Gastroesophageal sphincter (tissue), 4 donors: Measurements from ENCODE around the gene FBRSL1. TPM values are rescaled to one million over a fixed set of nuclear protein-coding genes. Genes with fewer than 3 reads are reported as not detected.

Experiments used
- ATAC-seq: fragments of 150-250 bp; one replicate; pipeline ENCODE4 v1.9.1; 2016; ENCODE audit warnings: mild to moderate bottlenecking, moderate library complexity
- H3K27ac ChIP-seq, 4 donors: fragments of 200-600 bp; sonication (generic) in 3 of 4; 1 replicate in 3 of 4; 2 replicates in 1 of 4; pipeline ENCODE4 v1.5.1; 2016 to 2019
- H3K27me3 ChIP-seq: fragments of 200-600 bp; sonication (generic); one replicate; pipeline ENCODE4 v1.5.1; 2019
- H3K36me3 ChIP-seq, 2 donors: fragments of 200-600 bp; sonication (generic); one replicate each; pipeline ENCODE4 v1.5.1; 2019; ENCODE audit warnings: control low read depth in 1 of 2
- H3K4me1 ChIP-seq, 3 donors: fragments of 200-600 bp; sonication (generic); 1 replicate in 2 of 3; 2 replicates in 1 of 3; pipeline ENCODE4 v1.5.1; 2016 to 2019; ENCODE audit warnings: control low read depth in 2 of 3
- H3K4me3 ChIP-seq, 2 donors: fragments of 200-600 bp; sonication (generic); one replicate each; pipeline ENCODE4 v1.5.1; 2019; ENCODE audit warnings: mild to moderate bottlenecking in 1 of 2, moderate library complexity in 1 of 2
- H3K9me3 ChIP-seq, 3 donors: fragments of 200-600 bp; sonication (generic); one replicate each; pipeline ENCODE4 v1.5.1; 2017 to 2019; ENCODE audit warnings: control low read depth in 2 of 3
- CTCF ChIP-seq, 4 experiments: fragments of 200-600 bp in 2 of 4; fragments of 450-650 bp in 2 of 4; sonication (generic) in 1 of 4; IDR thresholded peaks; one replicate each; pipeline ENCODE4 v1.5.1; 2017 to 2019; ENCODE audit warnings: antibody characterized with exemption in 4 of 4, mild to moderate bottlenecking in 2 of 4, moderate library complexity in 2 of 4
- EP300 ChIP-seq: sonication (generic); formaldehyde crosslinking; IDR thresholded peaks from one replicate; pipeline ENCODE4 v1.6.1; 2017; ENCODE audit warnings: antibody characterized with exemption, mild to moderate bottlenecking
- POLR2A ChIP-seq, 2 donors: fragments of 450-650 bp; IDR thresholded peaks; one replicate each; pipeline ENCODE4 v1.6.1; 2017; ENCODE audit warnings: antibody characterized with exemption in 2 of 2, mild to moderate bottlenecking in 2 of 2, moderate library complexity in 1 of 2
- POLR2AphosphoS5 ChIP-seq: sonication (generic); formaldehyde crosslinking; IDR thresholded peaks from one replicate; pipeline ENCODE4 v1.6.1; 2017; ENCODE audit warnings: antibody characterized with exemption
- WGBS, 2 donors: methylation state at CpG; one replicate each; pipeline ENCODE4 v1.1.5; 2018; ENCODE audit warnings: low coverage in 1 of 2; 5-methylcytosine and 5-hydroxymethylcytosine counted together
- total RNA-seq, 4 donors: library from RNA; depleted of rRNA; stranded (reverse); fragments of >200 nt; gene quantifications; one replicate each; pipeline ENCODE4 v1.1.0, GENCODE V29; 2016

FBRSL1 gene
- total RNA-seq, 4 donors from 2014 or later: 8.5 to 24.7 (median 15.5) TPM

DNA sequence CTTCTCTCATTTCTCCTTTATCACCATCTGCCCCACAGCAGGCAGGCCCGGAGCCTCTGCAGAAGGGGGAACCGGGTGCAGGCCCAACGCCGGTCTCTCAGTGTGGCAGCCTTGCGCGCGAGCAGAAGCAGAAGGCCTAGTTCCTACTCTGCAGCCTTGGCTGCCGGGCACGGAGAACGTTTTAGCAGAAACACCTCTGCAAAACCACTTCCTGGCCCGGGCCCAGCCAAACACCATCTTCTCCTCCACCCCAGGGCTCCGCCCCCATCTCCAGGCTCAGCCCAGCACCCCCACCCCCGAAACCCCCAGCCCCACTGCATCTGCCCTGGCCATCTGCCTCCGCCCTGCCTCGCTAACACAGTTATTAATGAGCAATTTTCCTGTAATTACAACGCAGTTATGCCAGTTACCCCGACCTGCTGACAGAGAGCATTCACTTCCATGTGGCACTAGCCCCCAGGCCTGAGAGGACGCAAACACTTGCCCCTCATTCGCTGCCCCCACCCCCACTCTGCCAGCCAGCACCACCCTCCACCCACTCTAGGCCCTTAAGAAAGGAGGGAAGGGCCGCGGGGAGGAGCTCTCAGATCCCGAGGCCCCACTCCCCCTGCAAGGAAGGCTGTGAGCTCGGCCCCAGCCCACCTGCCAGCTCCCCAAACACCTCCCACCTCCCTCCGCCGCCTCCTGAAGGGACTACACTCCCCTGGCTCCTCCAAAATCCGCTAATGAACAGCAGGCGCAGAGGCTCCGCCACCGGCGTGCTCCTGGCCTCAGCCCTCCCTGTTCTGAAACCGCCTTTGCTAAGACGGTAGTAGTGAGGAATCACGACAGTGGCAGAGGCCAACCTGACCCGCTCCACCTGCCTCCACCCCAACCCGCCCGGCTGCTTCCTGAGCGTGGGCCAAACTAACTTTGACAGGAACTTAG is 44.7 kb upstream of the FBRSL1 start:
- H3K4me3 ChIP-seq: peak overlapping the region in 1 of 2 donors; percentile 34
- no peaks in the 10 kb centered on the region for H3K9me3 ChIP-seq
- no peak for TF ChIP-seq EP300
- TF ChIP-seq CTCF (IDR thresholded peaks at IDR 0.05): no peak
- no peak for TF ChIP-seq POLR2AphosphoS5
- TF ChIP-seq POLR2A (IDR thresholded peaks at IDR 0.05): no peak
- H3K4me1 ChIP-seq: peaks cover 0 to 2% (median 0%) of the 10 kb centered on the region in 3 donors
- 63 to 100% methylated on average over 1 to 4 of the region's 37 CpGs for WGBS, 2 donors
- peaks cover 47% of the 10 kb centered on the region for H3K27me3 ChIP-seq
- H3K27ac ChIP-seq: peak overlapping the region in 3 of 4 donors; percentile 24 to 69 (median 35)
- no peaks in the 10 kb centered on the region for H3K36me3 ChIP-seq
- no peak for ATAC-seq

DNA sequence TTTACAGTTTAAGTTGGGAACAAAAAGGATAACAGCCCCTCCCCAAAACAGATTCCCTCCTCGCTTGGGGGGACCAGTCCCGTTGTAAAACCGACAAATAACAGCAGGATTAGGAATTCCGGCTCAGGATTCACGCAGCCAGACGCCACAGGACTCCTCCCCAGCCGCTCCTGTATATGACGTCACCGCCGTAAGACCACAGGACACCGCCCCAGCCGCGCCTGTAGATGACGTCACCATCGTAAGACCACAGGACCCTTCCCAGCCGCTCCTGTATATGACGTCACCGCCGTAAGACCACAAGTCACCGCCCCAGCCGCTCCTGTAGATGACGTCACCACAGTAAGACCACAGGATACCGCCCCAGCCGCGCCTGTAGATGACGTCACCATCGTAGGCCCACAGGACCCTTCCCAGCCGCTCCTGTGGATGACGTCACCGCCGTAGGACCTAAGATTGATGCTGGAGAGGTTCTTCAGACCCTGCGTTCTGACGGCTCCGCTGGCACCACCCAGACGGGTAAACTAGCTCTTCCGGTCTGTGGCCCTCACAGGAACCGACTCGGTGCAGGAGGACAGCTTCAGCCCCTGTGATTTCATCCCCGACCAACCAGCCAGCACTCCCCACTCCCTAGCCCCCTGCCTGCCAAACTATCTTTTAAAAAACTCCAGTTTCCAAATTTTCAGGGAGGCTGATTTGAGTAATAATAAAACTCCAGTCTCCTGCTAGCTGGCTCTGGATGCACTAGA is 43.9 kb upstream of the FBRSL1 start:
- Histone ChIP-seq H3K9me3 (no peaks in the 10 kb centered on the region), H3K4me3 (peak overlapping the region in 1 of 2 donors; percentile 34), H3K27me3 (peaks cover 55% of the 10 kb centered on the region), H3K27ac (peak overlapping the region in 3 of 4 donors; percentile 24 to 69 (median 35)), H3K36me3 (no peaks in the 10 kb centered on the region), H3K4me1 (peaks cover 0 to 10% (median 0%) of the 10 kb centered on the region in 3 donors)
- TF ChIP-seq EP300 (no peak), CTCF (IDR thresholded peaks at IDR 0.05) (no peak), POLR2A (IDR thresholded peaks at IDR 0.05) (no peak), POLR2AphosphoS5 (no peak)
- WGBS, 2 donors: 67% methylated on average over 14 of the region's 39 CpGs; no CpG with 5 or more reads in 1 of the 2 donors
- ATAC-seq: no peak

DNA sequence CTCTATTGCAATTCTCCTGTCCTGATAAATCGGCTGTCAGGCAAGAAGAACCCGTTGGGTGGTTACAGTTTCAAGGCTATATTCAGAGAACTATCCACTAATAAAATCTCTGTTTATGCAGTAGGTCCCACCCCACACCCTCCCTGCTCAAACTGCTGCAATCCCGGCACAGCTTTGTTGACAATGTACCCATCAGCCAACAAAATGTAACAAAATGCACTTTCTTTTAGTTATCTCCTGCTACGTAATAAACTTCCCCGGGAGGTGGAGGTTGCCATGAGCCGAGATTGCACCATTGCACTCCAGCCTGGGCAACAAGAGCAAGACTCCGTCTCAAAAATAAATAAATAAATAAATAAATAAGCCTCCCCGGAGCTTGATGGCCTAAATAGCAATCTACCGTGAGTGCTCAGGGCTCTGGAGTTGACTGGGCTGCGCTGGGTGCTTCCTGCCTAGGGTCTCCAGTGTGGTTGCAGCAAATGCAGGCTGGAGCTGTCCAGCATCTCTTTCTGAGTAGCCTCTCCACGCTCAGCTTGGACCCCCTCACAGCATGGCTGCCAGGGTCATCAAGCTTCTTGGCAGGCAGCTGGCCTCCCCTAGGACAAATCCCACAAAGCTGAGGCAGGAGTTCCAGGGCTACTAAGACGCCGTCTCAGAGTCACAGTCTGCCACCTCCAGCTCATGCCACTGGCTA is 43.2 kb upstream of the FBRSL1 start:
- peaks cover 56% of the 10 kb centered on the region for H3K27me3 ChIP-seq
- H3K27ac ChIP-seq: peak overlapping the region in 2 of 4 donors; percentile 20 to 69
- WGBS, 2 donors: 85 to 96% methylated on average over 5 to 13 of the region's 13 CpGs

DNA sequence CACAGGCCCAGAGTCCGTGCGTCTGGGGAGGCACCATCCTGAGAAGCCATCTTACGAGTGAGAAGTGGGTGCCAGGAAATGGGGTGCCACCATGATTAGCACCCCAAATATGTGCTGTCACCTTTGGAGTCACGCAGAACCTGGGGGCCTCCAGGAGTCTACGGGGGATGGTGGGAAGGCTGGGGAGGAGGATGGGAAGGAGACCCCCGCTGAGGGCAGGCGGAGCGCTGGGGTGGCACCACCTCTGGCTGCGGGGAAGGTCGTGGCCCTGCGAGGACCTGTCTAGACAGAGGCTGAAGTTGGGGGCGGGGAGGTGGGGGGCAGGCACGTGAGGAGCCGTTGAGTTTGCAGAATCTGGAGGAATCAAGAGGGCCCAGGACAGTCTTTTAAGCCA is 42.6 kb upstream of the FBRSL1 start:
- peaks cover 0 to 10% (median 0%) of the 10 kb centered on the region in 3 donors for H3K4me1 ChIP-seq
- TF ChIP-seq POLR2AphosphoS5 (no peak), POLR2A (IDR thresholded peaks at IDR 0.05) (no peak), CTCF (IDR thresholded peaks at IDR 0.05) (no peak), EP300 (no peak)
- H3K27ac ChIP-seq: no peak overlapping the region
- H3K9me3 ChIP-seq: no peaks in the 10 kb centered on the region
- H3K4me3 ChIP-seq: no peak overlapping the region
- no peaks in the 10 kb centered on the region for H3K36me3 ChIP-seq
- ATAC-seq: no peak
- peaks cover 56% of the 10 kb centered on the region for H3K27me3 ChIP-seq
- WGBS, 2 donors: 42 to 85% methylated on average over 2 to 4 of the region's 14 CpGs

More for the DNA sequence above, 43.2 kb upstream of the FBRSL1 start:
- H3K9me3 ChIP-seq: no peaks in the 10 kb centered on the region
- H3K36me3 ChIP-seq: no peaks in the 10 kb centered on the region
- H3K4me3 ChIP-seq: no peak overlapping the region
- H3K4me1 ChIP-seq: peaks cover 0 to 10% (median 0%) of the 10 kb centered on the region in 3 donors
- TF ChIP-seq POLR2AphosphoS5 (no peak), EP300 (no peak), CTCF (IDR thresholded peaks at IDR 0.05) (no peak), POLR2A (IDR thresholded peaks at IDR 0.05) (no peak)
- ATAC-seq: no peak
